ENCODE measurements around the gene CCKAR.

DNA sequence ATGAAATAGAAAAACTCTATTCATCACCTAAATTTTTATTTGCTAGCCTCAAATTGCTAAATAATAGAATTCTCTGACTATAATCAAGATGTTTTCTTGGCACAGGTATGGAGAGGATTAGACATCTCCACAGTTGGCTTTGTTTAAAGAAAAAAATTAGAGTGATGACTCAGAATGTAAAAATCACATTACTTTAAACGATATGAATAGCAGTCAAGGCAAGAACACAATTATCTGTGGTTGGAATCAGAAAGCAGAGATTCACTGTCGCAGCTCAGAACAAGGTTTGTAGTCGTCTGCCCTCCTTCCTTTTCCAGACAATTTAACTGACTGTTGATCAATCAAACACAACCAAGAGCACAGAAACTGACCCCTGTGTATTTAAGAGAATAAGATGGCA lies 32.2 kb upstream of the CCKAR start:
- TF ChIP-seq CTCF (IDR thresholded peaks at IDR 0.05) (no peak), POLR2A (IDR thresholded peaks at IDR 0.05) (no peak)

All from body of pancreas (tissue), 4 donors.